Suppressor macrophage treated with lipopolysaccharide for 1 hour (primary cell): ENCODE results near the gene COX8A.
"Not testable (repeated sequence)": the region's sequence is repeated elsewhere in the genome, so short reads cannot be mapped to it uniquely, and the experiment has no call there.

Experiments used
- DNase-seq, 3 donors: peaks; one replicate each; pipeline ENCODE4 v3.0.0-alpha.2; 2020 to 2022

Gene COX8A

DNA sequence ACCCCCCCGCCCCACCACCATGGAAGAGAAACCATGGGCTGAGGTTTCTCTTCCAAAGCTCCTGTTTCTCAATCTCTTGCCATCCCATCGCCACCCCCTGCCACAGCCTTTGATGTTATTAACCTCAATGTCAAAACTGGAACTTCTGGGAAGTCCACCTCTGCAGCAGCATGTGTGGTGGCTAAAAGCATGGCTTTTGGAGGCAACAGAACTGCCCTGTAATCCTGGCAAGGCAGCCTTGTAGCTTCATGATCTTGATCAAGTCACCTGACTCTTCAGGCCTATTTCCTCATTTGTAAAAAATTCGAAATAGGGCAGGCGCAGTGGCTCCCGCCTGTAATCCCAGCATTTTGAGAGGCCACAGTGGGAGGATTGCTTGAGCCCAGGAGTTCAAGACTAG lies 3.5 kb upstream of the COX8A start:
- peak; percentile 34 to 45 (median 44) for DNase-seq

DNA sequence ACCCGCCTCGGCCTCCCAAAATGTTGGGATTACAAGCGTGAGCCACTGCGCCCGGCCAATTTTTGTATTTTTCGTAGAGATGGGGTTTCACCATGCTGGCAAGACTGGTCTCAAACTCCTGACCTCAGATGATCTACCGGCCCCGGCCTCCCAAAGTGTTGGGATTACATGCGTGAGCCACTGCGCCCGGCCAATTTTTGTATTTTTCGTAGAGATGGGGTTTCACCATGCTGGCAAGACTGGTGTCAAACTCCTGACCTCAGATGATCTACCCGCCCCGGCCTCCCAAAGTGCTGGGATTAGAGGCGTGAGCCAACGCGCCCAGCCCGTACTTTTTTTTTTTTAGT lies 535 bp upstream of the COX8A start:
- DNase-seq, result not testable (repeated sequence)

DNA sequence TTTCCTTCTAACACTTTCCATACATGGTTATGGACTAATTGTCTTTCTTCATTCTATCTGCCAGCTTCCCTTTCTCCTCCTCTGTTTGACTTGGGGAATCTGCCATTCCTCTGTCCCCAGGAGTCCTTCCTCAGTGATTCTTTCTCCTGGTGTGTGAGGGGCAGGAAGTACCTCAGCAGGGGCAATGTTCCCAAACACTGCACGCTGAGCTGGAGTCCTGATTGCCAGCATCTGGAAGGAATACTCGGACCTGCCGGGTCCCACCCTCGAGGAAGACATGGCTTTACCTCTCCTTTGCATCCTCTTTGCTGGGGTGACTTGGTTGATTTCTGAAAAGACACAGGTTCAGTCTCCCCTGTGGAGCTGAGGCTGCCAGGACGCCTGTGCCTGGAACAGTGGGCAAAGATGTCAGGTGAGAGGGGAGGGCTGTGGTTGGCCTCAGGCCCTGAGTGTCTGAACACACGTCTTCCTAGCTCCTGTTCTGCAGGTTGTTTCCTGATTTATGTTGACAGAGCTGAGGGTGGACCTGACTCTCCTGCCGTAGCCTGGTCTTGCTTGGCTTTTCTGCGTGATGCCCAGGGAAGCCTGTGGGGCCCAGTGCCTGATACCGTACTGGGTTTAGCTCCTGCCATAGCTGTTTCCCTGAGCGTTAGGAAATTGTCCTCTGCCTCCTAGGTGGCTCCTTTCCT lies 4.3 kb downstream of the COX8A start:
- no peak for DNase-seq

DNA sequence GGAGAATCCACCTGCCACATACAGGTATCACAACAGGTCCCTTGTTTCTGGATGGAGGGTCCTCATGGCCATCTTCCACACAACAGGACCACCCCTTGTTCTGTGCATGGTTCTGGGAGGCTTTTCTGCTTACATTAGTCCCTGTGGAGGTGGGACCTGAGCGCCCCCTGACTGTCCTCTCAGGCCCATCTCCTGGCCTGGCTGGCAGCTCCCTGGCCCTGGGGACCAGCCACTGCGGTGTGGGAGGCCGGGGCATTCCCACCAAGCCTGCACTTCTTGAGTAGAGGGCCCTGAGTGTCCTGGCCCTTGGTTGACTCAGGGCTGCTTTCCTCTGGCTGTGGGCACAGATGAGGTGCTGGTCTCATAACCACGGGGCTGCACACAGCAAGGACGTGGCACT lies 5.0 kb downstream of the COX8A start:
- no peak for DNase-seq

DNA sequence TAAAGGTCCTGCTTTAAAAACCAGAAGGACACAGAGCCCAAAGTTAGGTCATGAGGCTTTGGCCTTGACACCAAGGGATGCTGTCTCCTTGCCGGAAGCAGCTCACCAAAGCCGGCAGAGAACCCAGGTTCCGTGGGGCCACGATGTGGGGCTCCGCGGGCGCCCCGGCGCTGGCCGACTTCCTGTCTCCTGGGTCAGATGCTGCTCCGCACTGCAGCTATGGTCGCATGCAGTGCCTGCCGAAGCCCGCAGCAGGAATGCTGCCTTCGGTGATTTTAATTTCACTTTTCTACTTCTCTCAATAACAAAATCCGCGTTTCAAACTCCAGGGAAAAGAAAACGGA lies 11.4 kb downstream of the COX8A start:
- DNase-seq, result peak; percentile 31 to 52 (median 47)

DNA sequence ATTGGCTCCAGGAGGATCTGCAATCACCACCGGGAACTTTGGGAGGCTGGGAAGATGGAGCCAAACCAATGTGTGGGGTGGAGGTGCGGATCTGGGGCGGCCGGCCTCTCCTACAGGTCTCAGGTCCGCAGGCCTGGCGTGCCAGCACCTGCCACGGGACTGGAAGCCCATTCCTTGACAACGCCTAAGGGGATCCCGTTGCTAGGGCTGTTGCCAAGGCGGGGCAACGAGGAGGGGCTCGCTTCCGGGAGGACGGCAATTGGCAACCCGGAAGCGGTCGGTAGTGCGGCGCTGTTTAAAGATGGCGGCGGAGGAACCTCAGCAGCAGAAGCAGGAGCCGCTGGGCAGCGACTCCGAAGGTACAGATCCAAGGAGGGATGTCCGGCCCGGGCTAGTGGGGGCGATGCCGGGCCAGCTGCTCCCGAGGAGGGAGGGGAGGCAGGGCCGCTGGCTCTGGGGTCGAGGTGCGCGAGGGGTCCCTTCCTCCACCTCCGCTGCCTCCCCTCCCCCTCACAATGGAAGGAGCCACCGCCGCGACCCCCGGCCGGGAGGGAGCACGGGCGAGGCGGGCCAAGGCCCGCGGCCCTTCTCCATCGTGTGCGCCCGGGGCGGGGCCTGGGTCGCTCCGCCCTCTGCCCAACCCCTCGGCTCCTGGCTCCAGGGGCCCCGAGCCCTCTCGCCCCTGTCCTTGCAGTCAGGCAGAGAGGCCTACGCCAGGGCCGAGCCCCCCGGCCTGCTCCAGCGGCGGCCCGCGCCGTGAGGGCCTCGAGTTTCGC lies 11.9 kb downstream of the COX8A start, which contains the start of gene OTUB1:
OTUB1 (plus strand) TSS at position 283 of the 776 bp plus-strand sequence; CDS start at position 302, 19 bp downstream.
- peak; percentile 90 to 93 (median 92) for DNase-seq

DNA sequence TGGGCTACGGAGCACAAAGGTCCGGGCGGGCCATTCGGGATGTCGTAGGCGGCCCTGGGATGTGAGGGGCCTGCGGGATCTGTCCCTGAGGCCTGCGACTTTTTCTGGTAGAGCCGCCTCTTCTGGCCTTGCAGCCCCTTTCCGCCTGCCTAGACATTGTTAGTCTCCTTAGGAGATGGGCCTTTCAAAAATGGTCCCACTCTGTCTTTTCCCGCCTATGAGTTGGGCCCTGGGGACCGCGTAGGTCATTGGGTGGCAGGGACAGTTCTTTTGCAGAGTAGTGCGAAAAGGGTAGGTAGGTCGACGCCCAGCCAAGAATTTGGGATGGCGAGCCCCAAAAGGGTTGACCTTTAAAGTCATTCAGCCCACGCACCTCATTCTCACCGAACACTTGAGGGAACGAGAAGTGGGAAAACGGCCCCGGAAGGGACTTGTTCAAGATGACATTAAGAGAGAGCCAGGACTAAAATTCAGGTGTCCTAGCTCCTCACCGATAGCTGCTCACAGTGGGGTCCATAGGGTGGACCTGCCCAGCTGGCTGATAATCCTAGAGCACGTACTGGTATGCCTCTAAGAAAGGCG lies 12.6 kb downstream of the COX8A start:
- no peak for DNase-seq

DNA sequence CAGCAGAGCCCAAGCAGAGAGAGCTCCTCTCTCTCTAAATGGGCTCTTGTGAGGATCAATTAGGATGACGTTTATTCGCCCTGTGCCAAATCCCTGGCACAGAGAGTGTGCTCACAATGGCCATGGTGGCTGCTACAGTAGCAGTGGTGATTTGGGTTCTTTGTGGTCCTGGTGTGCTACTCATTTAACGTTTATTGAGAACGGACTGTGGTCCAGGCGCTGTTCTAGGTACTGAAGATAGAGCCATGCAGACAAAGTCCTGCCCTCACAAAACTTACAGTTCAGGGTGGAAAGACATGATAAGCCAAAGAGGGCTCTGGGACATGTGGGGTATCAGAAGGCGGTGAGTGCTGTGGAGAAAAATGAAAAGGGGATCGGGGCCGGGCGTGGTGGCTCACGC lies 17.1 kb downstream of the COX8A start:
- no peak for DNase-seq

DNA sequence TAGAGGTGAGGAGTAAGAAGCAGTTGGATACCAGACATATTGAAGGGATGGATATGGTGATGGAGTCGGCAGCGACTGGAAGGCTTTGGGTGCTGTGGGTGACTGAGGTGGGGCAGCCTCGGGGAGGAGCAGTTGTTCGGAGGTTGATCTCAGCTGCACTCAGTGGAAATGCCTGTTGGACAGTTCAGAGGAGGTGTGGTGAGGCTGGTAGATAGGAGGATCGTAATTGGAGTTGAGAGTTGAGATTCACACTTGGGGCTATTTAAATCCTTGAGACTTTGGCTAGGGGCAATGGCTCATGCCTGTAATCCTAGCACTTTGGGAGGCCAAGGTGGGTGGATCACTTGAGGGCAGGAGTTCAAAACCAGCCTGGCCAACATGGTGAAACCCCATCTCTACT lies 18.7 kb downstream of the COX8A start:
- DNase-seq, result no peak

DNA sequence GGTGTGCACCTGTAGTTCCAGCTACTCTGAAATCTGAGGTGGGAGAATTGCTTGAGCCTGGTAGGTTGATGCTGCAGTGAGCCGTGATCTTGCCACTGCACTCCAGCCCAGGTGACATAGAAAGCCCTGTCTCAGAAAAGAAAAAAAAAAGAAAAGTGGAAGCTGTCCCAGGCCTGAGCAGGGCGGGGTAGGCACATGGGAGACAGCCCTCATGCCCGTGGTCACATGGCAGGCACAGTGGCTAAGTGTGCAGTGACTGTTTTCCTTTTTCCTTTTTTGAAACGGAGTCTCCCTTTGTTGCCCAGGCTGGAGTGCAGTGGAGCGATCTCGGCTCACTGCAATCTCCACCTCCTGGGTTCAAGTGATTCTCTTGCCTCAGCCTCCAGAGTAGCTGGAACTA lies 19.6 kb downstream of the COX8A start:
- peak; percentile 61 to 73 (median 69) for DNase-seq

DNA sequence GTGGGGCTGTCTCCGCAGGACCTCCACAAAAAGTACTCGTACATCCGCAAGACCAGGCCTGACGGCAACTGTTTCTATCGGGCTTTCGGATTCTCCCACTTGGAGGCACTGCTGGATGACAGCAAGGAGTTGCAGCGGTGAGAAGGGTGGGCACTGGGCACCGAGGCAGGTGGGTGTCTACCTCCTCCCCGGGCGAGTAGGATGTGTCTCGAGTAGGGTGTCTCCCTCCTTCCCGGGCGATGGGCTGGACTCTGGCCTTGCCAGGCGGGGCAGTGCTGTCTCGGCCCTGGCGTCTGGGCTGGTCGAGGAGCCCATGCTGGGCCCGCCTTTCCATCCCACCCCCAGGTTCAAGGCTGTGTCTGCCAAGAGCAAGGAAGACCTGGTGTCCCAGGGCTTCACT lies 22.1 kb downstream of the COX8A start:
- DNase-seq, result no peak

DNA sequence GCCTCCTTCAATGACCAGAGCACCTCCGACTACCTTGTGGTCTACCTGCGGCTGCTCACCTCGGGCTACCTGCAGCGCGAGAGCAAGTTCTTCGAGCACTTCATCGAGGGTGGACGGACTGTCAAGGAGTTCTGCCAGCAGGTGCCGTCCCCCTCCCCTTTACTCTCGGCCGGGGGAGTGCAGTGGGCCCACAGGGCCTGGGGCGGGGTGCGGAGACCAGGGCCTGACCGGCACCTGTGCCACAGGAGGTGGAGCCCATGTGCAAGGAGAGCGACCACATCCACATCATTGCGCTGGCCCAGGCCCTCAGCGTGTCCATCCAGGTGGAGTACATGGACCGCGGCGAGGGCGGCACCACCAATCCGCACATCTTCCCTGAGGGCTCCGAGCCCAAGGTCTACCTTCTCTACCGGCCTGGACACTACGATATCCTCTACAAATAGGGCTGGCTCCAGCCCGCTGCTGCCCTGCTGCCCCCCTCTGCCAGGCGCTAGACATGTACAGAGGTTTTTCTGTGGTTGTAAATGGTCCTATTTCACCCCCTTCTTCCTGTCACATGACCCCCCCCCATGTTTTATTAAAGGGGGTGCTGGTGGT lies 22.8 kb downstream of the COX8A start:
- DNase-seq, result no peak

DNA sequence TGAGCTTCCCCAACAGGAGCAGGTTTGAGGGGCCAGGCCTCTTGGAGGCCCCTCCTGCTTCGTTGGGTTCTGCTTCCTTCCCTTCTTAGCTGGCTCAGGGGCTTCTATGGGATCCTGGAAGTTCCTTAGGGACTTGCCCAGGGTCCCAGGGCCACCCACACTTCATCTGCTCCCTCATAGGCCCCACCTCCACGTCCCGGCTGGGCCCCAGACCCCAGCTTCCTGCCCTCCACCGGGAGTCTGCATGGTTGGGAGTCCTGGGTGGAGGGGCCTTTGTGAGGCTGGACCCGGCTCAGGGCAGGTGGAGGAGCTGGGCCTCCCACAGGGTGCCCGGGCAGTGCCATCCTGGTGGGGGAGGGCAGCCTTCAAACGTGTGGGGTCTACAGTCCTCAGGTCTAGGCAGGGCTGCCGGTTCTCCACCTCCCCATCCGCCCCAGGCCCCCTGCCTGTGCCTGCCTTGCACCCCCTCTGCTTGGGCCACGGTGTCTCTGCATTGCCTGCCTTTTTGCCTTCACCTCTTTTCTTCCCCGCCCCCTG lies 23.4 kb downstream of the COX8A start:
- no peak for DNase-seq

DNA sequence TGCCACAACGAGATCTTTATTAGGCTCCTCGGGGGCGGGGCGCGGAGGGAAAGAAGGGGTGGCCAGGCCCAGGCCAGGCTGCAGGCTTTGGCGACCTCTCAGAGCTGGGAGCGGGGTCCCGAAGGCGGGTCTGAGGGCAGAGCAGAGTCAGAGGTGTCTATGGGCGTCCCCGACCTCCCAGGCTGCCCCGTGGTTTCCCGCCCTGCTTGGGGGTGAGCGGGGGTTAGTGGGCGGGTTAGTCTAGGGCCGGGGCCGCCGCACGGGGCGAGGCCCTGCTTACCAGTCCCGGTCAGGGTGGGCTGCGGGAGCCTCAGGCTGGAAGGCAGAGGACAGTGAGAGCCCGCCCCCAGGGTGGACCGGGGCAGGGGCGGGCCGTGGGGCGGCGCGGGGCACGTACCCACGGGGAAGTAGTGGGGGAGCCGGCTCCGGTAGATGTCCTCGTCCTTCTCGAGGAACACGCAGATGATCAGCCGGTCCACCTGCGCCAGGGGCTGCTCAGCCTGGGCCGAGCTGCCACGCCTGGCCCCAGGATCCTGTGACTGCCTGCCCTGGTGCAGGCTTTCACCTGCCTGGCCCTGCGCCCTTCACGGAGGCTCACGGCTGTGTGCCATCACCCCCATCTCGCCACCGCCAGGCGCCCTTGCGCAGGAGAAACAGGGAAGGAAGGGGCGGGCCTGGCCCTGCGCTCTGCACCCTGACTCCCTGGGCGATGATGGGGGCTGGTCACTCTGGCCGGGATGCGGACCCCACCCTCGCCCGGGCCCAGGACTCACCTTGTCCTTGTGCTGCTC lies 24.3 kb downstream of the COX8A start:
- DNase-seq, result no peak

DNA sequence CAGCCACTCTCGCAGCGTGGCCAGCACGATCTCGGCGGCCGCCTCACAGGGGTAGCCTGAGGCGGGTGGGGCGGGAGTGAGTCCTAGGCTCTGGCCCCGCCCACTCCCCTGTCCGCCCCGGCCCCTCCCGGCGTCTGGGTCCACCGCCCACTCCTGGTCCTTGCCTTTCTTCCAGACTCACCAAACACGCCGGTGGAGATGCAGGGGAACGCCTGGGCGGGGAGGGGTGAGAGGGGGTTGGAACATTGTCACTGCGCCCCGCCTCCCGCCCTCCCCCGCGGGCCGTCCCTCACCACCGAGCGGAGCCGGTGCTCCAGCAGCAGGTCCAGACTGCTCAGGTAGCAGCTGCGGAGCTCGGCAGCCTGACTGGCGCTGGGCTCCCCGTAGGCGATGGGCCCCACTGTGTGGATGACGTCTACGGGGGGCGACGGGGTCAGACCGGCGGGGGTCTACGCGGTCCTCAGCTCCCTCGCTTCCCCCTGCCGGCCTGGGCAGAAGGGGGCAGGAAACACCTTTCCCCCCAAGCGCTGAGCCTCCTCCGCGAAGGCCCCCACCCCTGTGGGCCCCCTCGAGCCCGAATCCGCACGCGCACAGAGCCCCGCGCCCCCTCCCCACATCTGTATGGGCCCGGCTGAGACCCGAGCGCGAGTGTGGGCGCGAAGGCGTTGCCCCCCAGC lies 25.1 kb downstream of the COX8A start:
- peak; percentile 69 to 85 (median 79) for DNase-seq

DNA sequence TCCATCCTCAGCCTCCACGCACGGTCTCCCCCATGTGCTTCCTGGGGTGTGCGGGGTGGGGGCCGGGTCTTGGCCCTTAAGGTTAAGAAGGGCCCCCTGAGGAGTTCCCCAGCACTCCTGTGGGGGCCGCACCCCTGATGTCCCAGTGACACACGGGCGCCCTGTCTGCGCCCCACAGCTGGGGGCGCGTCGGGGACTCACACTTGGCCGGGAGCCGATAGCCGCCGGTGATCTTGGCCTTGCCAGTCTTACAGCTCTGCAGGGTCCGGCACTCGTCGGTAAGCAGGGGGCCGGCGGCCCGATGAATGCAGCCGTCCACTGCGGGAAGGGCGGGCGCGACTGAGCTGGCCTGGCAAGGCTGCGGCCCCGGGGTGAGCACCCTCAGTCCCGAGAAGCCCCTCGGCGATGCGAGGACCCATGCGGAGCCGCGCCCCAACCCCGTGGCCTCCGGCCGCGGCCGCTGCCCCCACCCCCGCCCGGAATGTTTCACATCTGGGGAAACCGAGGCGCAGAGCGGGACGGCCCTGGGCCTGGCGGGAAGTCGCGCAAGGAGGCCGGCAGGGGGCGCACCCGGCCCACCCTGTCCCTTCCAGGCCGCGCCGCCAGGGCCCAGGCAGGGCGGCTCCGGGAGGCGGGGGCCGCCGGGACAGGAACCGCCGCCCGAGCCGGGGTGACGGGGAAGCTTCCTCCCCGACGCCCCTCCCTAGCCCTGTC lies 25.8 kb downstream of the COX8A start:
- DNase-seq, result peak; percentile 88 to 97 (median 94)

DNA sequence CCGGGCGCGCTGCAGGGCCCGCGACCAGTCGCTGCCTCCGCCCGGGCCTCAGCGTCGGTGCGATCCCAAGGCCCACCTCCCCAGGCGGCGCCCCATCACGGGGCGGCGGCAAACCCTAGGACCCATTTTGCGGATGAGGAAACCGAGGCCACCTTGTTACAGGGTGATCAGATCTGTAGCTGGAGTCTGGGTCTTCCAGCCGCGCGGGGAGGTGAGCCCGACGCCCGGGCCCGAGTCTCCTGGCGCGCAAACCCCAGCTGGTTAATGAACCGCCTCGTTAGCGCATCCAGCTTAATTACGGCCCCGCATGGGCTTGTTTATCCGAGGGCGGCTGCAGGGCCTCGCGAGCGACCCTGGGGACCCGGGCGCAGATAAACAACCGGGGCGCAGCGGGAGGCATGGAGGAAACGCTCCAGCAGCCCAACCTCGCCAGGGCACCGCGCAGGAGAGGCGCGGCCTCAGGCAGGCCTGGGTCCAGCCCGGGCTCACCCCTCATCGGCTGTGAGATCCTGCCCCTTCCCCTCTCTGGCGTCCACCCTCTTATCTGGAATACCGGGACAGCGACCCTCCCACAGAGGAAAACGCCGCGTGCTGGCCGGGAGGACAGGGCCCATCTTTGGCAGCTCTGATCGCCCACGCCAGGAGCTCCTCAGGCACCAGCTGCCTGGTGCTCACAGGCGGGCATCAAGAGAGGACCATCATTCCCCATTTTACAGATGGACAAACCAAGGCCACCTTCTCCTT lies 26.5 kb downstream of the COX8A start:
- DNase-seq, result no peak

DNA sequence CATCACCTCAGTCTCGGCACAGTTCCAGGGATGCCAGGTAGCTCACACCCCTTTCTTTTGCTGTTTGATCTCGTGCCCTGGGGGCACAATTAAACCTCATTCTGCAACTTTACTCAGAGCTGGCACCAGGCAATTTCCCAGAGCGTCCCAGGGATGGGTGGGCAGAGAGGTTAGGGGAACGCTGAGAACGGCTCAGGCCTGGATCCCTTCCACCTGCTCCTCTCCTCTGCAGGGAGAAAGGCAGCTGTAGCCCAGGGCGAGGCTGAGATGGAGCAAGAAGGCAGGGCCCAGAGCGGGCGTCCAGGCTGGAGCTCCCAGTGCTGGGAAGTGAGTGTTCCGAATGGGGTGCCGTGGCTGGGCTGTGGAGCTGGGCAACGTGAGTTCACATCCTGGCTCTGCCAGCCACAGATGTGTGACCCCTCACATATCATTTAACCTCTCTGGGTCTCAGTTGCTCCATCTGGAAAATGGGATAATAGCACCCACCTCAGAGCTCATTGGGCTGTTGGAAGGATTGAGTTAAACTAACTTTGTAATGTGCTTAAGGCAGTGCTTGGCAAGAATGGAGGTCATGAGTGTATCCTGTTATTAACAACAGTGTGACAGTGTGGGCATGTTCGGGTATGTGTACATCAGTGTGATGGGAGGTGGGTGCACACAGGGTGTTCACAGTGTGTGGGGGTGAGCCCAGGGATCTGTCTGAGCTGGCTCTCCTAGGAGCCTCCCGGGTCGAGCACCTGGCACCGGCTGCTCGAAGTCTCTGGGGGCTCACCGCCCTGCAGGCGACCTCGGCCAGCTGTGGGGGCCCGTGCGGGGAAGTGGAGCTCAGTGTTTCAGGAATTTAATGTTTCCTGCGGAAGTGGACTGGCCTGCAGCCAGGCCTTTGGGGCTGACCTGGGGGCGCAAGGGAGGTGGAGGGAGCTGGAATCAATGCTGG lies 27.3 kb downstream of the COX8A start:
- DNase-seq, result no peak

DNA sequence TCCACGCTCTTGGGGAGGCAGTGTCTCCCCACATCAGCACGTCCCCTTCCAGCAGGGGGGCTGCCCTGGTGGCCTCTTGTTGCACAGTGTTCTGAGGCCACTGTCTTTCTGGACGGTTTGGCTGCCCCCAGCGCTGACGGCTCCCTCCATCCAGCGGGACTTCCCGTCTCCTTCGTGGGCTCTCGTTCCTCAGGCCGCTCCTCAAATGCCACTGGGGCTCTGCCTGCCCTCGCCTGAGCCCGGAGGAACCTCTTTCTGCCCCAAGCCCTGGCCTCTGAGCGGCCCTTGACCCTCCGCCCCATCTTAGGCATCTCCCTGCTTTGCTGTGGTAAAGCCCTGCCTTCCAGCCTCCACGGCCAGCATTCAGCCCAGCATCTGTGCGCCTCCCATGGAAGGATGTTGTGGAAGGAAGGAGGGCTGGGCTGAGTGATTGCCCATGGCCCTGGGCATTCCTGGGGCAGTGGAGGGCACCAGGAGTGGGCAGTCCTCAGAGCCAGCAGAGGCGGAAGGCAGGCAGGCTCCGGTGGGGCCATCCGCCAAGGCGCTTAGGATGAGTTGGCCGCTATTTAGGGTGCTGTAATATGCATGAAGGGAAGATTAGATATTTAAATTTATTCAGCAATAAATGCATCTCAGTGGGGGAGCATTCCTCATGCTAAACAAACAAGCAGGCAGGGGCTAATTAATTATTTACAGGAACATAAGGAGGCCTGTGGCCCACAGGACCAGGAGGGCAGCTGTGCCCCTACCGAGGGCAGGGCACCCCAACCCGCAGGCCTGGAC lies 29.6 kb downstream of the COX8A start:
- no peak for DNase-seq
